ENCODE results near the gene KLRD1. TPM values are rescaled to one million over a fixed set of nuclear protein-coding genes. Genes with fewer than 3 reads are reported as not detected.
"Not testable (repeated sequence)": the region's sequence is repeated elsewhere in the genome, so short reads cannot be mapped to it uniquely, and the experiment has no call there.

Gene KLRD1
- total and polyA plus RNA-seq, 3 donors from 2014 or later: 0.71 to 1.6 (median 0.87) TPM

DNA sequence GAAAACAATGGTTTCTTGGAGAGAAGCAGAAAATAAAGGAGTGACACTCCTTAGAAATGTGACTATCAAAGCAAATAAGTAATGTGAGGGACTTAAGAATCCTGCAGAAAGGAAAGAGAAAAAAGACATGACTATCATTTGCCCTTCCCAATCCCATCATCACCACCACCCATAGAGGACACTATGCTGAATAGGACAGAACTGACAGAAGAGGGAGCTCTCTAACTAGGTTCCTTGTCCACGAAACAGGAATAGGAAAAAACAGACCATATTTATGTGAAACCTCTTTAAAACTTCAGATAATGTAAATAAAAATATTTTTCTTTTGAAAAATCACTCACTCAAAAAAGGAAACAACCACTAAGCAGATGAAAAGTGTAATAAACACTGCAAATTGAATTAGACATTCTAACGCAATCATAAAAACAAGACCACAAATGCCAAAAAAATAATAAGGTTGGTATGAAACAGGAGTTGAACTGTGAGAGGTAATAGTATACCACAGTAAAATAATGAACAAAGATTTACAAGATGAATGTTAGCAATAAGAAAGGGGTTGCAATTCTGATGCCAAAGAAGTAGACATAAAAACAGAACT lies 24.1 kb downstream of the KLRD1 start:
- H3K27me3 ChIP-seq: no peaks in the 10 kb centered on the region
- WGBS, 2 donors: 51 to 59% methylated on average over 2 of the region's 2 CpGs
- no peak overlapping the region for H3K27ac ChIP-seq
- TF ChIP-seq, protein P1, sequence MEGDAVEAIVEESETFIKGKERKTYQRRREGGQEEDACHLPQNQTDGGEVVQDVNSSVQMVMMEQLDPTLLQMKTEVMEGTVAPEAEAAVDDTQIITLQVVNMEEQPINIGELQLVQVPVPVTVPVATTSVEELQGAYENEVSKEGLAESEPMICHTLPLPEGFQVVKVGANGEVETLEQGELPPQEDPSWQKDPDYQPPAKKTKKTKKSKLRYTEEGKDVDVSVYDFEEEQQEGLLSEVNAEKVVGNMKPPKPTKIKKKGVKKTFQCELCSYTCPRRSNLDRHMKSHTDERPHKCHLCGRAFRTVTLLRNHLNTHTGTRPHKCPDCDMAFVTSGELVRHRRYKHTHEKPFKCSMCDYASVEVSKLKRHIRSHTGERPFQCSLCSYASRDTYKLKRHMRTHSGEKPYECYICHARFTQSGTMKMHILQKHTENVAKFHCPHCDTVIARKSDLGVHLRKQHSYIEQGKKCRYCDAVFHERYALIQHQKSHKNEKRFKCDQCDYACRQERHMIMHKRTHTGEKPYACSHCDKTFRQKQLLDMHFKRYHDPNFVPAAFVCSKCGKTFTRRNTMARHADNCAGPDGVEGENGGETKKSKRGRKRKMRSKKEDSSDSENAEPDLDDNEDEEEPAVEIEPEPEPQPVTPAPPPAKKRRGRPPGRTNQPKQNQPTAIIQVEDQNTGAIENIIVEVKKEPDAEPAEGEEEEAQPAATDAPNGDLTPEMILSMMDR (IDR thresholded peaks at IDR 0.05): peak; percentile 31 to 53 (median 45)
- no peak for TF ChIP-seq POLR2A (IDR thresholded peaks at IDR 0.05)
- DNase-seq: no peak
- no peaks in the 10 kb centered on the region for H3K4me1 ChIP-seq
- no peaks in the 10 kb centered on the region for H3K9me3 ChIP-seq
- H3K4me3 ChIP-seq: no peak overlapping the region
- no peaks in the 10 kb centered on the region for H3K36me3 ChIP-seq (ENCODE audit: low read depth, missing control alignments)
- intact Hi-C loops (cut with DNase I; ENCODE audit: low total_unique reads): no loop called here

DNA sequence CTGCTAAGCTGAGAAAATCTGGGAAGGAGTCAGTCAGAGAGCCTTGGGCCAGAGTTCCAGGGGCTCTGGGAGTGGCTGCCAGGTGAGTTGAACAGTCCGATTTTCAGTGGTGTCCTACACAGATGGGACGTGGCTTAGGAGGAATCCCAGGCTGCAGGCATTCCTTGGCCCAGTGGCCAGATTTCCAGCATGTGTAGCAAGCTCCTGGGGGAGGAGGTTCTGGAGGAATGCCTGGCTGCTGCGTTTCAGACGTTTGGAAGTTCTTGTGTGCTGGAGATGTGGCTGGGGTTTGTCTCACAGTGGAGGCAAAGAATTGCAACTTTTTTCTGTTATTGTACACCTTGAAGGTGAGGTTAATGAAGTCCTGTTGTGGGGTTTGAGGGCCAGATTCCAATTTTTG lies 28.5 kb downstream of the KLRD1 start:
- intact Hi-C loops (cut with DNase I; ENCODE audit: low total_unique reads); H3K9me3 ChIP-seq: not testable (repeated sequence)

DNA sequence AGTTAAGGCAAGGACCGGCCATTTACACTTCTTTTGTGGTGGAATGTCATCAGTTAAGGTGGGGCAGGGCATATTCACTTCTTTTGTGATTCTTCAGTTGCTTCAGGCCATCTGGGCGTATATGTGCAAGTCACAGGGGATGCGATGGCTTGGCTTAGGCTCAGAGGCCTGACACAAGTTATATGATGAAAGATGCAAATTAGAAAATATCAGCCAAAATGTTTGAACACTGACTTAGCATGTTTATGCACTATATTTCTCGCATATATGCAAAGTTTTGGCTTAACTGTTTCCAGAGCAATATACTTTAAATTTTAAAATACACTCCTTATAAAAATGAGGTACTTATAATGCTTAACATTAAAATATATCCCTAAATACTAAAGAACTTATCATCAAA lies 30.8 kb downstream of the KLRD1 start:
- H3K9me3 ChIP-seq; intact Hi-C loops (cut with DNase I; ENCODE audit: low total_unique reads); H3K36me3 ChIP-seq (ENCODE audit: low read depth, missing control alignments); H3K4me1 ChIP-seq; H3K4me3 ChIP-seq; DNase-seq; H3K27me3 ChIP-seq; H3K27ac ChIP-seq: not testable (repeated sequence)
- 97 to 99% methylated on average over 4 of the region's 4 CpGs for WGBS, 2 donors

More for the DNA sequence above, 28.5 kb downstream of the KLRD1 start:
- H3K27ac ChIP-seq; H3K27me3 ChIP-seq; H3K4me1 ChIP-seq; H3K36me3 ChIP-seq (ENCODE audit: low read depth, missing control alignments); H3K4me3 ChIP-seq: not testable (repeated sequence)
- 32 to 65% methylated on average over 4 of the region's 4 CpGs for WGBS, 2 donors
- peak; percentile 24 for DNase-seq

DNA sequence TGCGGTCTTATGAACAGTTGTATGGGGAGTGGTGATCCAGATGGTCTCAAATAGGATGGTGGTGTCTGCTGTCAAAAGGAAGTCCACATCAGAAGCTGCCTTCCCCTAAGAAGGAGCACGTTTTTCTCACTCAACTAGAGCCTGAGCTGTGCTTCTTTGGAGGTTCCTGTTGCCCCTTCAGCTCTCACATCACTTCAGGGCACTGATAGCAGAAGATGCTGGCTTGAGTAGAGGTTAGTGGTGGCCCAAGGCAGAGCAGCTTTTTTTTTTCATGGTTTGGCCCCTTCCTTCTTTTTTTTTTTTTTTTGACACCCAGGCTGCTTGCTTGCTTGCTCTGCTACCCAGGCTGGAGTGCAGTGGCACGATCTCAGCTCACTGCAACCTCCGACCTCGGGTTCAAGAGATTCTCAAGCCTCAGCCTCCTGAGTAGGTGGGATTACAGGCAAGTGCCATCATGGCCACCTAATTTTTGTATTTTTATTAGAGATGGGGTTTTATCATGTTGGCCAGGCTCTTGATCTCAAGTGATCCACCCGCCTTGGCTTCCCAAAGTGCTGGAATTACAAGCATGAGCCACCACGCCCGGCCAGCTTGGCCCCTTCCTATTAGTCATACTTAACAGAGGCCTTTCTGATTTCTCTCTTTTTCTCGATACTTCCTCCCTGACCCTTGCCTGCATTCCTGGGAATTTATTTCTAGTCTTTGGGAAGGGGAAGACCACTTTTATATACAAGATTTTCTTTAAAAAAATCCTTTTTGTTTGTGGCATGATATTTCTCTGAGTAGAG lies 31.6 kb downstream of the KLRD1 start:
- 83 to 86% methylated on average over 9 of the region's 9 CpGs for WGBS, 2 donors
- Histone ChIP-seq H3K36me3 (ENCODE audit: low read depth, missing control alignments) (no peaks in the 10 kb centered on the region), H3K9me3 (no peaks in the 10 kb centered on the region), H3K27ac (no peak overlapping the region), H3K4me3 (no peak overlapping the region), H3K4me1 (no peaks in the 10 kb centered on the region), H3K27me3 (no peaks in the 10 kb centered on the region)
- no peak for DNase-seq
- intact Hi-C loops (cut with DNase I; ENCODE audit: low total_unique reads): no loop called here
- TF ChIP-seq POLR2A (IDR thresholded peaks at IDR 0.05): no peak
- TF ChIP-seq, protein P1 (IDR thresholded peaks at IDR 0.05): no peak

DNA sequence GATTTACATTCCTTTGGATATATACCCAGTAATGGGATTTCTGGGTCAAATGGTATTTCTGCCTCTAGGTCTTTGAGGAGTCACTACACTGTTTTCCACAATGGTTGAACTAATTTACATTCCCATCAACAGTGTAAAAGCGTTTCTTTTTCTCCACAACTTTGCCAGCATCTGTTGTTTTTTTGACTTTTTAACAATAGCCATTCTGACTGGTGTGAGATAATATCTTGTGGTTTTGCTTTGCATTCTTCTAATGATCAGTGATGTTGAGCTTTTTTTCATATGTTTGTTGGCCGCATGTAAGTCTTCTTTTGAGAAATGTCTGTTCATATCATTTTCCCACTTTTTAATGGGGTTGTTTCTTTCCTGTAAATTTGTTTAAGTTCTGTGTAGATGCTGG lies 33.3 kb downstream of the KLRD1 start:
- intact Hi-C loops (cut with DNase I; ENCODE audit: low total_unique reads); H3K9me3 ChIP-seq; H3K4me3 ChIP-seq; DNase-seq; H3K27ac ChIP-seq; H3K4me1 ChIP-seq; H3K36me3 ChIP-seq (ENCODE audit: low read depth, missing control alignments); H3K27me3 ChIP-seq: not testable (repeated sequence)
- 76 to 87% methylated on average over 2 of the region's 2 CpGs for WGBS, 2 donors

DNA sequence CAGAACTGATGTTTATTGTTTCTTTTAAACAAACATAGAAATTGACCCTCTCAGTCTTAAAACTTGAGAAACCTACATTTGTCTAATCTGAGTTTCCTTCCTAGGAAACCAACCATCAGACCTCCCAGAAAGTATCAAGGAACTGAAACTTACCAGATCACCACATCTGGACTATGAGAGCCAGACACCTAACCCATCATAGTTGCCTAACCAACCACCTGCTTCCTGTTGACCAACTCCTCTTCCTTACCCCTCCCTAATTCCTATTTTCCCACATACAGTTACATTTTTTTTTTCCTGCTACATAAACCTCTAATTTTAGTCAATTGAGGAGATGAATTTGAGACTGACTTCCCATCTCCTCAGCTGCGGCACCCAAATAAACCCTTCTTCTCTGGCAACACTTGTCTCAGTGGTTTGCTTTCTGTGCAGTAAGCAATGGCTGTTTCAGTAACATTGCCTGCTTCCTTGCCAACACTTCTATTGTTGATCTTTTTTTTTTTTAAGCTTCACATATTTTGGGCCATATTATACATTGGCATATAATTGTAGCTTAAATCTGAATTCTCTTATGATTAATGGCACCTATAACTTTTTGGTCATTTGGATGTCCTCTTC lies 34.3 kb downstream of the KLRD1 start:
- H3K4me1 ChIP-seq: no peaks in the 10 kb centered on the region
- 93 to 95% methylated on average over 1 of the region's 1 CpG for WGBS, 2 donors

DNA sequence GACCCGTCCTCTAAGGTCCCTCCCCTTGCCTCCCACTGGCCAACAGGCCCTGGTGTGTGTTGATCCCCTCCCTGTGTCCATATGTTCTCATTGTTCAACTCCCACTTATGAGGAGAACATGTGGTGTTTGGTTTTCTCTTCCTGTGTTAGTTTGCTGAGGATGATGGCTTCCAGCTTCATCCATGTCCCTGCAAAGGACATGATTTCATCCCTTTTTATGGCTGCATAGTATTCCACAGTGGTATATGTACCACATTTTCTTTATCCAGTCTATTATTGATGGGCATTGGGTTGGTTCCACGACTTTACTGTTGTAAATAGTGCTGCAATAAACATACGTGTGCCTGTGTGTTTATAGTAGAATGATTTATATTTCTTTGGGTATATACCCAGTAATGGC lies 43.8 kb downstream of the KLRD1 start:
- 51 to 73% methylated on average over 3 of the region's 3 CpGs for WGBS, 2 donors
- H3K27ac ChIP-seq; intact Hi-C loops (cut with DNase I; ENCODE audit: low total_unique reads); H3K4me1 ChIP-seq; H3K9me3 ChIP-seq; H3K27me3 ChIP-seq; H3K36me3 ChIP-seq (ENCODE audit: low read depth, missing control alignments); H3K4me3 ChIP-seq; DNase-seq: not testable (repeated sequence)

More for the DNA sequence above, 34.3 kb downstream of the KLRD1 start:
- H3K36me3 ChIP-seq (ENCODE audit: low read depth, missing control alignments): no peaks in the 10 kb centered on the region
- no peak for DNase-seq
- H3K9me3 ChIP-seq: no peaks in the 10 kb centered on the region
- H3K27me3 ChIP-seq: no peaks in the 10 kb centered on the region
- H3K27ac ChIP-seq: no peak overlapping the region
- no peak overlapping the region for H3K4me3 ChIP-seq
- intact Hi-C loops (cut with DNase I; ENCODE audit: low total_unique reads): no loop called here
- TF ChIP-seq, protein P1 (IDR thresholded peaks at IDR 0.05): no peak
- TF ChIP-seq POLR2A (IDR thresholded peaks at IDR 0.05): no peak
